SK-N-SH (cell line): Measurements from ENCODE around the gene PRSS36. TPM values are rescaled to one million over a fixed set of nuclear protein-coding genes. Genes with fewer than 3 reads are reported as not detected.

Experiments used
- CTCF ChIA-PET: fragments of 300-600, 350-600 bp; formaldehyde crosslinking; extraction: SDS; loops from one replicate; lab custom pipeline; 2021; lab: Yijun Ruan, JAX
- POLR2A ChIA-PET: fragments of 350-600 bp; sonication (Branson Sonifier 250); formaldehyde crosslinking; extraction: SDS; loops from one replicate; lab custom pipeline; 2020; ENCODE audit warnings: antibody characterized with exemption, inconsistent platforms; lab: Yijun Ruan, JAX
- DNase-seq: peaks from one replicate; pipeline ENCODE4 v3.0.0; 2012
- H2AFZ ChIP-seq: fragments of 200-600 bp; sonication (generic); 2 replicates; pipeline ENCODE4 v1.8.1; 2016; ENCODE audit warnings: antibody characterized with exemption, mild to moderate bottlenecking, low read depth
- H3F3A ChIP-seq: fragments of 200-600 bp; sonication (generic); replicated peaks from 2 replicates; pipeline ENCODE3; 2016; ENCODE audit warnings: antibody characterized with exemption, mild to moderate bottlenecking; ENCODE audit not compliant: insufficient read depth
- H3K27ac ChIP-seq, 2 experiments: fragments of 200-500 bp in 1 of 2; fragments of 200-600 bp in 1 of 2; sonication (Bioruptor generic) in 1 of 2; sonication (generic), shearing (Covaris generic) in 1 of 2; 2 replicates each; pipeline versions ENCODE4 v1.5.1 to v1.6.1; 2014 to 2016; ENCODE audit warnings: low read depth in 2 of 2, inconsistent platforms in 1 of 2, low read length in 1 of 2, mild to moderate bottlenecking in 1 of 2, mixed read lengths in 1 of 2
- H3K27me3 ChIP-seq: fragments of 200-600 bp; sonication (generic), shearing (Covaris generic); 2 replicates; pipeline ENCODE4 v1.6.1; 2016; ENCODE audit warnings: mixed run types; ENCODE audit not compliant: insufficient read depth
- H3K36me3 ChIP-seq, 2 experiments: fragments of 200-500 bp in 1 of 2; fragments of 200-600 bp in 1 of 2; sonication (Bioruptor generic) in 1 of 2; sonication (generic) in 1 of 2; replicated peaks in 1 of 2; 2 replicates each; pipeline versions ENCODE3 to v1.5.1; 2014 to 2016; ENCODE audit warnings: low read length in 1 of 2, mild to moderate bottlenecking in 1 of 2; ENCODE audit not compliant: insufficient read depth in 2 of 2, control insufficient read depth in 1 of 2
- H3K4me1 ChIP-seq, 2 experiments: fragments of 200-500 bp in 1 of 2; fragments of 200-600 bp in 1 of 2; sonication (Bioruptor generic) in 1 of 2; sonication (generic), shearing (Covaris generic) in 1 of 2; 2 replicates each; pipeline versions ENCODE4 v1.5.1 to v1.6.1; 2014 to 2016; ENCODE audit warnings: low read depth in 1 of 2, low read length in 1 of 2, mixed run types in 1 of 2; ENCODE audit not compliant: insufficient read depth in 2 of 2, control insufficient read depth in 1 of 2
- H3K4me2 ChIP-seq: fragments of 200-600 bp; sonication (generic), shearing (Covaris generic); 2 replicates; pipeline ENCODE4 v1.6.1; 2017; ENCODE audit warnings: mixed run types
- H3K4me3 ChIP-seq, 2 experiments: fragments of 200-500 bp in 1 of 2; fragments of 200-600 bp in 1 of 2; sonication (Bioruptor generic) in 1 of 2; sonication (generic), shearing (Covaris generic) in 1 of 2; 2 replicates each; pipeline versions ENCODE4 v1.5.1 to v1.8.1; 2014 to 2016; ENCODE audit warnings: low read depth in 2 of 2, inconsistent platforms in 1 of 2, low read length in 1 of 2, mild to moderate bottlenecking in 1 of 2, mixed read lengths in 1 of 2, moderate library complexity in 1 of 2
- H3K79me2 ChIP-seq: fragments of 200-600 bp; sonication (generic); 2 replicates; pipeline ENCODE4 v1.8.1; 2017; ENCODE audit warnings: mild to moderate bottlenecking; ENCODE audit not compliant: insufficient read depth
- H3K9ac ChIP-seq: fragments of 200-600 bp; sonication (generic); 2 replicates; pipeline ENCODE4 v1.6.1; 2017; ENCODE audit warnings: mixed run types
- H3K9me2 ChIP-seq: fragments of 200-600 bp; sonication (generic); 2 replicates; pipeline ENCODE4 v1.6.1; 2017; ENCODE audit warnings: mixed run types
- H3K9me3 ChIP-seq: fragments of 200-600 bp; sonication (generic); 2 replicates; pipeline ENCODE4 v1.6.1; 2017; ENCODE audit warnings: mixed run types, mild to moderate bottlenecking, moderate library complexity
- H4K20me1 ChIP-seq: fragments of 200-600 bp; sonication (generic); 2 replicates; pipeline ENCODE4 v1.6.1; 2017; ENCODE audit warnings: mild to moderate bottlenecking, mixed run types; ENCODE audit not compliant: insufficient read depth
- CHD2 ChIP-seq: fragments of 150-350 bp; IDR thresholded peaks from 2 replicates; pipeline ENCODE4 v1.6.1; 2018; ENCODE audit warnings: low read length; ENCODE audit not compliant: partially characterized antibody
- CTCF ChIP-seq: fragments of 200-600 bp; sonication (generic); IDR thresholded peaks from 2 replicates; pipeline ENCODE4 v1.6.1; 2017; ENCODE audit warnings: antibody characterized with exemption, mild to moderate bottlenecking, moderate library complexity
- EP300 ChIP-seq, 2 experiments: IDR thresholded peaks; 2 replicates each; pipeline versions ENCODE4 v1.4.0 to v1.6.1; 2012; ENCODE audit warnings: borderline replicate concordance in 1 of 2, low read depth in 1 of 2, low read length in 1 of 2
- EZH2phosphoT487 ChIP-seq: fragments of 200-600 bp; sonication (generic); IDR thresholded peaks from 2 replicates; pipeline ENCODE4 v1.6.1; 2017; ENCODE audit warnings: low read depth, mixed run types, mild to moderate bottlenecking, antibody characterized with exemption, moderate library complexity, borderline replicate concordance
- FOSL2 ChIP-seq: IDR thresholded peaks from 2 replicates; pipeline ENCODE4 v1.4.0; 2012; ENCODE audit warnings: low read depth, mild to moderate bottlenecking, moderate library complexity, borderline replicate concordance
- FOXJ3 ChIP-seq: sonication (generic); formaldehyde crosslinking; IDR thresholded peaks from 2 replicates; pipeline ENCODE4 v1.5.1; 2020; ENCODE audit warnings: mild to moderate bottlenecking, missing genetic modification reagents
- FOXM1 ChIP-seq: IDR thresholded peaks from 2 replicates; pipeline ENCODE4 v1.4.0; 2012; ENCODE audit warnings: low read depth, mild to moderate bottlenecking
- JUND ChIP-seq: IDR thresholded peaks from 2 replicates; pipeline ENCODE4 v1.4.0; 2012
- NFIC ChIP-seq: IDR thresholded peaks from 2 replicates; pipeline ENCODE4 v1.4.0; 2012; ENCODE audit warnings: borderline replicate concordance
- PBX3 ChIP-seq: IDR thresholded peaks from 2 replicates; pipeline ENCODE4; 2012
- POLR2AphosphoS5 ChIP-seq: IDR thresholded peaks from 2 replicates; pipeline ENCODE4 v1.6.1; 2012; ENCODE audit warnings: low read depth, low read length
- RAD21 ChIP-seq: IDR thresholded peaks from 2 replicates; pipeline ENCODE4 v1.6.1; 2012; ENCODE audit warnings: mild to moderate bottlenecking, low read length
- REST ChIP-seq: IDR thresholded peaks from 2 replicates; pipeline ENCODE4 v1.6.1; 2012; ENCODE audit warnings: mild to moderate bottlenecking, low read depth, low read length, moderate library complexity
- RFX5 ChIP-seq: IDR thresholded peaks from 2 replicates; pipeline ENCODE4 v1.6.1; 2012; ENCODE audit warnings: mild to moderate bottlenecking, improper control_type of control experiment, low read length
- RXRA ChIP-seq: IDR thresholded peaks from 2 replicates; pipeline ENCODE4 v1.4.0; 2012; ENCODE audit warnings: low read depth, mild to moderate bottlenecking, borderline replicate concordance
- SIN3A ChIP-seq: IDR thresholded peaks from 2 replicates; pipeline ENCODE4 v1.6.1; 2012; ENCODE audit warnings: low read depth, mild to moderate bottlenecking, low read length, moderate library complexity, borderline replicate concordance
- TEAD4 ChIP-seq: IDR thresholded peaks from 2 replicates; pipeline ENCODE4 v1.4.0; 2012; ENCODE audit warnings: mild to moderate bottlenecking, borderline replicate concordance; ENCODE audit not compliant: insufficient read depth
- YY1 ChIP-seq: IDR thresholded peaks from 2 replicates; pipeline ENCODE4 v1.4.0; 2012; ENCODE audit warnings: low read depth, mild to moderate bottlenecking
- WGBS: methylation state at CpG from one replicate; pipeline ENCODE4 v1.1.6; 2017; ENCODE audit warnings: low lambda C conversion rate; 5-methylcytosine and 5-hydroxymethylcytosine counted together
- polyA plus RNA-seq, 3 experiments: library from polyadenylated mRNA; depleted of rRNA; stranded (reverse); fragments of >200 nt; gene quantifications; 2 replicates each; pipeline ENCODE4 v1.2.3, GENCODE V29; 2012
- TF ChIP-seq, protein P1 (sequence below): fragments of 150-350 bp; IDR thresholded peaks from 2 replicates; pipeline ENCODE4 v1.6.1; 2016; ENCODE audit warnings: mild to moderate bottlenecking, low read depth, low read length

Gene PRSS36
- polyA plus RNA-seq, 1 of the 3 experiments (the other 2 are of a cell fraction), result 0.49 TPM

DNA sequence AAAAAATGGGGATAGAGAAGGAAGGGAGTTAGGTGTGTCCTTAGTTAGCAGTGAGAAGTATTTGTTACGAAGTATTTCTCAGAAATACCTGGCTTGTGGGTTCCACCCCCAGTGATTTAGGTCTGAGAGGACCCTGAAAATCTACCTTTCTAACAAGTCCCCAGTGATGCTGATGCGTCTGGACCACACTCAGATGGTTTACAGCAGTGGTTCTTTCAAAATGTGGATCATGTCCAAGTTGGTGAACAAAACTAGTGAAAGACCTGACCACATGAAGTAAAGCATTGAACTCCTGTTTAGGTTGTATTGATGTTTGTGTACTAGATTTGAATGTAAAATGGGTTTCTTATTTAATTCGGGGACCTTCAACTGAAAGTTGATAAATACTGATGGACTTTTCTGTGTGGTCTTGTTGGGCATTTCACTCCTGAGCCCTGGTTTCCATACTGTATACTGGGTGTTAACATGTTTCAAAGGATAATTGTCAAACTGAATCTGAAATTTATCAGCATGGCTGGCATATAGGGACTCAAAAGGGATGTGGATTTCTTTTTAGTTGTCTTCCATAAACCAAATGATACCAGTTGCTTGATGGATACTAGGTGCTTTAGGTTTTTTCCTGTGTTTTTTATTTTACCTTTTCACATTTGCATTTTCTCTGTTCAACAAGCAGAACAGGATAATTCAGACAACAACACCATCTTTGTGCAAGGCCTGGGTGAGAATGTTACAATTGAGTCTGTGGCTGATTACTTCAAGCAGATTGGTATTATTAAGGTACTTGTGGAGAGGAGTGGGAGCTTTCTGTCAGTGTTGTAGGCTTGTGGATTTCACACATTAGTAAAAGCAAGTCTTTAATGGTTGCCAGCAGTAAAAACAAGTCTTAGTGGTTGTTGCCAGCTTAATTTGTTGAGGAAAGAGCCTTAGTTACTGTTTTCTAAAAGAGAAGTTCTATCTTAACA, 38.9 kb upstream of the PRSS36 start:
- H3K9me2 ChIP-seq, result no peaks in the 10 kb centered on the region
- no peak overlapping the region for H3K4me3 ChIP-seq
- H3K9ac ChIP-seq, result no peak overlapping the region
- H3K27me3 ChIP-seq, result no peaks in the 10 kb centered on the region
- H3K79me2 ChIP-seq, result peaks cover 84% of the 10 kb centered on the region
- H3K27ac ChIP-seq, result no peak overlapping the region; a peak in 1 of 4 replicates
- ChIA-PET POLR2A (interaction anchor here (1.5 to 1.8 kb wide), 2 partner anchors 9 to 12 kb away, joined by 4 to 9 read pairs; partner anchors contain the start of gene FUS), CTCF (no interaction called here)
- H3K9me3 ChIP-seq, result no peaks in the 10 kb centered on the region
- peaks cover 100% of the 10 kb centered on the region for H4K20me1 ChIP-seq
- peaks cover 72% of the 10 kb centered on the region for H3F3A ChIP-seq
- WGBS, result 94% methylated on average over 3 of the region's 3 CpGs
- no peak for DNase-seq
- H3K36me3 ChIP-seq, result peaks cover 92 to 99% of the 10 kb centered on the region in 2 experiments
- H3K4me2 ChIP-seq, result no peak overlapping the region
- no peak overlapping the region for H2AFZ ChIP-seq
- H3K4me1 ChIP-seq, result peaks cover 0 to 1% of the 10 kb centered on the region in 2 experiments; a peak in 1 of 4 replicates
- no peak for TF ChIP-seq TEAD4
- TF ChIP-seq, protein P1, sequence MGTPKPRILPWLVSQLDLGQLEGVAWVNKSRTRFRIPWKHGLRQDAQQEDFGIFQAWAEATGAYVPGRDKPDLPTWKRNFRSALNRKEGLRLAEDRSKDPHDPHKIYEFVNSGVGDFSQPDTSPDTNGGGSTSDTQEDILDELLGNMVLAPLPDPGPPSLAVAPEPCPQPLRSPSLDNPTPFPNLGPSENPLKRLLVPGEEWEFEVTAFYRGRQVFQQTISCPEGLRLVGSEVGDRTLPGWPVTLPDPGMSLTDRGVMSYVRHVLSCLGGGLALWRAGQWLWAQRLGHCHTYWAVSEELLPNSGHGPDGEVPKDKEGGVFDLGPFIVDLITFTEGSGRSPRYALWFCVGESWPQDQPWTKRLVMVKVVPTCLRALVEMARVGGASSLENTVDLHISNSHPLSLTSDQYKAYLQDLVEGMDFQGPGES, result no peak
- TF ChIP-seq RAD21, result no peak
- no peak for TF ChIP-seq FOSL2
- 0 out of 2 replicates have a peak, but pooled peaks have one; percentile 18 for TF ChIP-seq POLR2AphosphoS5
- TF ChIP-seq, all 33 proteins: peak for 1

DNA sequence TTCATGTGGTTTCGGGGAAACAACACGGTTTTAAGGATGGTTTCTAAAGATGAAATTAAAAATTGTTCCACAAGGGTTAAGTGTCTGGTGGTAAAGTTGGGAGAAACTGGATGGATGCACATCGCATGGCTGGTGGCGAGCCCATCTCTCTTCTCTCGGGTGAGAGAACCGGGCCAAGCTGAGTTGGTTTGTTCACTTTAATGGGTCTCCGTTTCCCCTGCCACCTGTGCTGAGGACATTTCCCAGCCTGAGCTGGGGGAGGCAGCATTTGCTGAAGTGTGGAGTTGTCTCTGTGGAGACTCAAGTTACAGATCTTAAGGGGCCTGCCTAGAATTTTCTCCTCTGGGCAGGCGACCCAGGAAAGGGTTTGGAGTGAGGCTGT, 37.9 kb upstream of the PRSS36 start:
- peaks cover 93 to 99% of the 10 kb centered on the region in 2 experiments for H3K36me3 ChIP-seq
- peaks cover 100% of the 10 kb centered on the region for H4K20me1 ChIP-seq
- CTCF ChIA-PET, result interaction anchor here (1.0 kb wide), 1 partner anchor 254 kb away, joined by 3 read pairs; the partner anchor contains the start of gene ZNF843
- TF ChIP-seq REST (no peak), RFX5 (no peak), CHD2 (no peak), JUND (no peak), RXRA (no peak), EZH2phosphoT487 (no peak), PBX3 (no peak), NFIC (no peak), CTCF (no peak), FOXM1 (no peak), SIN3A (no peak), YY1 (no peak), FOXJ3 (no peak), RAD21 (no peak), EP300 (IDR thresholded peaks at IDR 0.05; ENCODE audit: borderline replicate concordance in 1 of 2, low read depth in 1 of 2, low read length in 1 of 2) (no peak)

More for the DNA sequence above, 37.9 kb upstream of the PRSS36 start:
- no peak overlapping the region for H2AFZ ChIP-seq
- no peak overlapping the region for H3K4me2 ChIP-seq
- peaks cover 89% of the 10 kb centered on the region for H3K79me2 ChIP-seq
- peaks cover 7% of the 10 kb centered on the region in 2 experiments; a peak in 2 of 4 replicates for H3K4me1 ChIP-seq
- H3K9me2 ChIP-seq, result no peaks in the 10 kb centered on the region
- no peak for DNase-seq
- H3F3A ChIP-seq, result peaks cover 63% of the 10 kb centered on the region
- H3K9ac ChIP-seq, result no peak overlapping the region
- POLR2A ChIA-PET, result no interaction called here
- no peak overlapping the region for H3K4me3 ChIP-seq
- no peak overlapping the region for H3K27ac ChIP-seq
- WGBS, result 94% methylated on average over 8 of the region's 8 CpGs
- no peaks in the 10 kb centered on the region for H3K9me3 ChIP-seq
- H3K27me3 ChIP-seq, result no peaks in the 10 kb centered on the region
